ENCODE results near the gene CSK.
"Not testable (repeated sequence)": the region's sequence is repeated elsewhere in the genome, so short reads cannot be mapped to it uniquely, and the experiment has no call there.

Gene CSK

DNA sequence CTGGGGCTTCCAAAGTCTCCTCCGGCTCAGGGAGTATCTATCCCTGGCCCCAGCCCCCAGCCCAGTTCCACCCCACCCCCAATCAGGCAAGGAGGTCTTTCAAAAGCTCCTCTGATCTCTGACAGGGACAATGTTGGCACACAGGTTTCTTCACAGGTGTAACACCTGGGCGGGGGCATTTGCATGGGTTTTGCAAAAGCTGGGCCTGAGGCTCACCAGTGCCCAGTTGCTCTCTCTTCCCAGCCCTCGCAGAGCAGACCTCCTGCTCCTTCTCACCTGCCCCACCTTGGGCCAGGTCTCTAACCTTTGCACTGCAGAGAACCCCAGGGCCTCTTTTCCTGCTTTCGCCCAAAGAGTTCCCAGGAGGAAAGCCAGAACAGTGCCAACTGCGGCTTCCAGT is 8.6 kb upstream of the CSK start:
- no peak for DNase-seq

DNA sequence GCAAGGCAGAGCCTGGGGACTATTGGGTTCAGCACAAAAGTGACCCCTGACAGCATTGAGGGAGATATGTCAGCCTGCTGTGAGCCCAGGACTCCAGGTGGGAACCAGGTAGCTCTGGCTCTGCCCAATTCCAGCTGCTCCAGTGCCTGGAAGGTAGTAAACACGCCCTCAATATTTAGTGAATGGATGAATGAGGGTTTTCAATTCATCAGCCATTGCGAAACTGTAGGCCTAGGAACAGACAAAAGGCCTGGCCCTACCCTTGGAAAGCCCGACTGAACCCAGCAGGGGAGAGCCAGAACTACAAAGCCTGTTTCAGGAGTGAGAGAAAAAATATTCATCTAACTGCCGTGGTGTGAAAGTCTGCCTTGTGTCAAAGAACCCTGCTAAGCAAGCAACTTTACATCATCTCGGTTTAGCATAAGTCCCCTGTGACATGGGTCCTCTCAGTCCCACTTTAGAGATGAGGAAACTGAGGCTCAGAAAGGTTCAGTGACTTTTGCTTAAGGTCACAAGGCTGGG is 8.1 kb upstream of the CSK start:
- DNase-seq = no peak

DNA sequence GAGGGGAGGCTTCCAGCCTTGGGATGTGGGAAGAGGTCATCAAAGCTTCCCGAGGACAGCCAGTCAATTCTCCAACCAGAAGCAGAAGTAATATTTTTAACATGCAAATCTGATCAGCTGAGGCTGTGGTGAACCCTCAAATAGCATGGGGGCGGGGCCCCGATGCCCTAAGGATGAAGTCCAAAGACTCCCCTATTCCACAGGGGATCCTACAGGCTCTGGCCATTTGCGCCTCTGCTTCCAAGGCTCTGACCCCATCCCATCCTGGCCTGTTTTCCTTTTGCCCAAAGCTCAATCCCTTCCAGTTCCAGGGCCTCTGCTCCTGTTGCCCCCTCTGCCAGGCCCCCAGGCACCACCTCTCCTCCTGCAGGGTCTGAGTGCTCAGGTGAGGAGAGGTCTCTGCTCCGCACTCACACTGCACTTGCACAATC is 6.7 kb upstream of the CSK start:
- no peak for DNase-seq

GRCh38 chr15:74775894-74776293 is 6.0 kb upstream of the CSK start:
- no peak for DNase-seq

- no peak for DNase-seq
Observed at GRCh38 chr15:74776821-74777768, 4.8 kb upstream of the CSK start.

DNA sequence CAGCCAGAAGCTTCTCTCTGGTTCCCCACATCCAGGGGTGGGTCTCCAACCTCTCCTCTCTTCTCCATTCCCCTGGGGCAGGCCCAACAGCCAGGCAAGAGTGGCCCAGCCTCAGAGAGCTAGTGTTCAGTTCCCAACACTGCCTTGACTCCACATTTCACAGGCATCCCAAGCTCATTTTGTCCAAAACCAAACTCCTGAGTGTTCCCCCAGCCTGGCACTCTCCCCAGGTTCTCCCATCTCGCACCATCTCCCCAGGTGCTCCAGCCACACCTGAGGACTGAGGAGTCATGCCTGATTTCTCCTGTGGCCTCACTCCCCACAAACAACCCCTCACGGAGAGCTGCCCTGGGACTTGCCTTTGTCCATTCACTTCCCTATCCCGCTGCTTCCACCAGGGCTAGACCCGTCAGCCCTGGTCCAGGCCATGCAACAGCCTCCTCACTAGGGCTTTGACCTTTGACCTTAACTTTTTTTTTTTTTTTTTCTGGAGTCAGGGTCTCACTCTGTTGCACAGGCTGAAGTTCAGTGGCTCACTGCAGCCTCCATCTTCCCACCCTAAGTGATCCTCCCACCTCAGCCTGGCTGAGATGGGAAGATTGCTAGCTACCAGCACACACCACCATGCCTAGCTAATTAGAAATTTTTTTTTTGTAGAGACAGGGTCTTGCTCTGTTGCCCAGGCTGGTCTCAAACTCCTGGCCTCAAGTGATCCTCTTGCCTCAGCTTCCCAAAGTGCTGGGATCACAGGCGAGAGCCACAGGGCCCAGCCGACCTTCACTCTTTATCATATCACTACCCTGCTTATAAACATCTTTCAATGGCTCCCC is 3.9 kb upstream of the CSK start:
- no peak for DNase-seq

- no peak for DNase-seq
Observed at GRCh38 chr15:74778599-74778970, 3.3 kb upstream of the CSK start.

DNA sequence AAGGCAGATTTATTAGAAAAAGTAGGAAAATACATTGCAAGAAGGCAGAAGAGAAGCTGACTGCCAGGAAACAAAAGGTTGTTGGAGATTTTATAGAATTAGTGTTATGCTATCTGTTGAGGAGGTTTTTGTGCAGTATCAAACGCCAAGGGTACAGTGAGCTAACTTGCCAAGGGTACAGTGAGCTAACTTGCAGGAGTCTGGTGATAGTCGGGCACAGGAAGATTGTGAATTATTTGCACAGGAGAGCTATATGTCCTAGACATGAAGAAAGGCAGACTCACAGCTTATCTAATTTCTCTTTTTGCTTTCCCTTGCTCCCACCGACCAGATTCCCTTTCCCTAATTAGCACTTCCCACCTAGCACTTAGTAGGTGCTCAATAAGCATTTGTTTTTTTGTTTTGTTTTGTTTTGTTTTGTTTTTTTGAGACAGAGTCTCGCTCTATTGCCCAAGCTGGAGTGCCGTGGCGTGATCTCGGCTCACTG is 2.7 kb upstream of the CSK start:
- no peak for DNase-seq

GRCh38 chr15:74780523-74781430 is 1.1 kb upstream of the CSK start:
- DNase-seq = no peak

GRCh38 chr15:74782259-74783071 is 585 bp downstream of the CSK start:
- no peak for DNase-seq

- no peak for DNase-seq
Observed at GRCh38 chr15:74783072-74783807, 1.4 kb downstream of the CSK start.

DNA sequence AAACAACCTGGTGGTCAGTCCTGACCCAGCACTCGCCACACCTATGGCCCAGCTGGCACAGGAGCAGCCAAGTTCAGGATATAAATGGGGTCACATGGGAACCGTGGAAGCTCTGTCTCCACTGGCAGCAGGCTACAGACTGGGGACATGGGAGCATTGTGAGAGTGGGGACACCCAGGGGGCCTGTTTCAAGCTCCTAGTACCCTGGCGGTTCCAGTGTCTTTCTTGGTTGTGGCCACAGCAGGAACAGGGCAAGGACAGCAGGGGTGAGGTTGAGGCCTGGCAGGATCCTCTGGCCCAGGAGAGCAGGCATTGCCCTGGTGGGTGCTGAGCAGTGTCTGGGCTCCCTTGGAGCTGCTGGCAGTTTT is 1.9 kb downstream of the CSK start:
- DNase-seq = no peak

DNA sequence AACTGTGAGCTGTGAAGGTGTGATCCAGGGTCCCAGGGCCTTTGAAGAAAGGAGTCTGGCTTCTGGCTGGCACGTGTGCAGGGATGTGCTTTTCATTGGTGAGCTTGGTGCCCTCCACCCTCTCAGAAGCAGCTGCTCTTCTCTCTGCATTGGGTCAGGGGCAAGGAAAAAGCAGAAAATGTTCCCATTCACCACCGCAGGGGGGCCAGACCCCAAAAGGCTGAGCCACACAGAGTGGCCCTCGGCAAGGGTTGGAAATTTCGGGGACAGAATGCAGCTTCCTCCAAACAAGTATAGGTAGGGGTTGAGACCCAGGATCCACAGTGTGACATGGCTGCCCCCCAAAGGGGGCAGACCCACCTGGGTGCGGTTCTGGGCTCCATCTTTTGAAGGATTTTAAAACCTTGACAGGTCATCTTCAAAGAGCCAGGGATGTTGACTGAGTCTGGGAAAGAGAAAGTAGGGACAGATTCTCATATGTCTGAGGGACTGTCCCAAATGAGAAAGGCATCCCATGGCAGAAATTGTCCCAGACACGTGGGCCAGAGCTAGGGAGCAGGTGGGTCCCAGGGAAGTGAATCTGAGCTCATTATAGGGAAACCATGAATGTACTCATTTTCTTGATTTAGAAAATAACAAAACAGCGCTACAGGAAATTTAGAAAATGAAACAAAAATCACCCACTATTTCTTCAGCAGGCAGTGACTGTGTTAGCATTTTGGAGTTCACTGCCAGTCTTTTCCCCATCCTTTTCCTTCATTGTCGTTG is 2.7 kb downstream of the CSK start:
- DNase-seq = no peak

GRCh38 chr15:74785194-74786032 is 3.5 kb downstream of the CSK start:
- no peak for DNase-seq

DNA sequence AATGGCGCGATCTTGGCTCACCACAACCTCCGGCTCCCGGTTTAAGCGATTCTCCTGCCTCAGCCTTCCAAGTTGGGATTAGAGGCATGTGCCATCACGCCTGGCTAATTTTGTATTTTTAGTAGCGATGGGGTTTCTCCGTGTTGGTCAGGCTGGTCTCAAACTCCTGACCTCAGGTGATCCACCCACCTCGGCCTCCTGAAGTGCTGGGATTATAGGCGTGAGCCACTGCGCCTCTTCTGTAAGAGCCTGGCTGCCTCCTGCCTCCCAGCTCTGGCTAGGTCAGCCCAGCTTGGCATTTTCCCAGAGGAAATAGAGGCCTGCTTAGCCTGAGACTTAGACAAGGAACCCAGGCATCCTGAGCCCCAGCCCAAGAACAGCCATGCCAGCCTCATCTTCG is 4.2 kb downstream of the CSK start:
- DNase-seq = not testable (repeated sequence)

DNA sequence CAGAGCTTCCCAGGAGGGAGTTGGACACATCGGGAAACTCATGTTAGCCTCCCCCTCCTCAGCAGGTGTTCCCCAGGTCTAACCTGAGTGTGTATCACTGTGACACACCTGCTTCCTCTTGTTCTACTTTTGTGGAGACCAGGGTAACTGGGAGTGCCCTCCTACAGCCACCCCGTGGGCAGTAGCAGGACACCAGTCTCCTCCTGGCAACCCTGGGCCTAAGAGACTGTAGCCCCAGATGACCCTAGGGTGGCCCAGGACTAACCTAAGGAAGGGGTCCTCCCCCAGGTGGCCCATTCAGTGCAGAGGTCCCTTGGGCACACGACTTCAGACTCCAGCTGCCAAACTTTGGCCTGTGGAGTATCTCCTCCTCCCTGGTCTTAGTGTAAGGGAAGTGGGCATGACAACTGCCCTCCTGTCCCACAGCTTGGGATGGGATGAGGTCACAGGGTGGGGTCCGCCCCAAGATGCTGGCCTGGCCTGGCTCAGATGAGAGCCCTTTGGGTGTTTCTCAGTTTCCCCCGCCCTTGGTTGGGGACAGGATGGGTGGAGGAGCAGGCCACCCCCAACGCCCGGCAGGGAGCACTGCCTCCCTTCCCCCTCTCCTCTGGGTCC is 4.8 kb downstream of the CSK start:
- DNase-seq = no peak

GRCh38 chr15:74787251-74788041 is 5.6 kb downstream of the CSK start:
- peak; percentile 71 for DNase-seq
